A673 (cell line): ENCODE measurements around the gene SLC44A1.

Source experiments
- CTCF ChIP-seq: fragments of 300-800, 200-600 bp; sonication (generic); conservative IDR thresholded peaks from 2 replicates; pipeline ENCODE4 v1.5.1; 2017; ENCODE audit warnings: low read depth, mild to moderate bottlenecking, antibody characterized with exemption, low read length, moderate library complexity, mixed read lengths
- EZH2 ChIP-seq: fragments of 200-600 bp; sonication (generic); IDR thresholded peaks from 2 replicates; pipeline ENCODE4 v1.6.1; 2017; ENCODE audit warnings: borderline replicate concordance, low read depth, mild to moderate bottlenecking, mixed read lengths, antibody characterized with exemption, low read length; ENCODE audit not compliant: poor library complexity, severe bottlenecking

DNA sequence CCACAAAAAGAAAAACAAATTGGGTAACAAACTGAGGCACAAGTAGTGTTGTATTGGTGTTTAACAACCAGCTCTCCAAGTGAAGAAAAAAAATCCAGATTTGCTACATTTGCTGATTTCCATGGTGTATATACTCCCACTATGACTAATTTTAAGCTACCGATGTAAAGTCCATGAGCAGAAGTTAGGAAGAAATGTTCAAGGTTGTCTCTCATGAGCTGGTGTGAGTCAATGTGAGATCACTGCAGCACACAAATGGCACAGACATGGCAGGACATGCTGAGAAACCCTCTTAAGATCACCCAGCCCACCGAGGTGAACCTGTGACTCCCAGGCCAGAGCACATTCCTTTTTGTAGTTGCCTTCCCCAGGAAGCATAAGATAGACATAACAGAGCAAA, 36.2 kb downstream of the SLC44A1 start:
- TF ChIP-seq CTCF (no peak), EZH2 (no peak)
